Measurements from ENCODE around the gene FAM47E. TPM values are rescaled to one million over a fixed set of nuclear protein-coding genes. Genes with fewer than 3 reads are reported as not detected.

The FAM47E gene
- total and polyA plus RNA-seq, 9 of the 15 experiments (the other 6 are each of a cell fraction or from before 2014, with no cell fraction given) = 3.7 to 15.6 (median 6.4) TPM

DNA sequence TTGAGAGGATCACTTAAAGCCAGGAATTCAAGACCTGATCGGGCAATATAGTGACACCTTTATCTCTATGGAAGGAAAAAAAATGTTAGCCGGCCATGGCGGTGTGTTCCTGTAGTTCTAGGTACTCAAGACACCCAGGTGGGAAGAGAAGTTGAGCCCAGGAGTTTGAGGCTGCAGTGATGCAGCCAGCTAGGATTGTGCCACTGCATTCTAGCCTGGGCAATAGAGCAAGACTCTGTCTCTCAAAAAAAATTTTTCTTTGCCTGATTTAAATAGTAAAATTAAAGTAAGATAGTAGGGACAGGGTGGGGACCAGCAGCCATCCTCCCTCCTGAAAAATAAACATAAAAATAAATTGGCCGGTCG is 16.9 kb upstream of the FAM47E start:
- H3K27ac ChIP-seq (ENCODE audit: extremely low read depth, low read depth, low read length) = peak overlapping the region; percentile 86
- H3K9ac ChIP-seq (ENCODE audit: insufficient read depth in 1 of 2, low read depth in 2 of 2, low read length in 2 of 2) = peak overlapping the region; percentile 66 to 81
- ATAC-seq = no peak
- no TSS peak for BruUV-seq (replicated peaks)
- peaks cover 10% of the 10 kb centered on the region for H3K9me3 ChIP-seq (replicated peaks; ENCODE audit: control insufficient read depth, insufficient read depth, low read depth, low read length)
- H3K4me3 ChIP-seq = peak overlapping the region; percentile 61
- peak overlapping the region; percentile 97 for H2AFZ ChIP-seq (ENCODE audit: low read depth, low read length)
- POLR2A ChIA-PET = no interaction called here
- H3K27me3 ChIP-seq (ENCODE audit: control insufficient read depth in 2 of 2, insufficient read depth in 2 of 2, low read length in 2 of 2) = no peaks in the 10 kb centered on the region
- no peaks in the 10 kb centered on the region for H4K20me1 ChIP-seq (replicated peaks; ENCODE audit: control insufficient read depth, insufficient read depth, low read length)
- H3K36me3 ChIP-seq (ENCODE audit: control insufficient read depth, insufficient read depth, low read length) = peaks cover 18% of the 10 kb centered on the region; the same call in 2 of the 3 replicates
- H3K4me1 ChIP-seq (replicated peaks in 1 of 2; ENCODE audit: control insufficient read depth in 2 of 2, insufficient read depth in 2 of 2, low read length in 2 of 2) = peaks cover 0 to 3% of the 10 kb centered on the region in 2 experiments; a peak in 1 of 5 replicates
- 53% methylated on average over 5 of the region's 5 CpGs for WGBS (ENCODE audit: insufficient coverage, low coverage, missing lambda C conversion rate)
- CTCF ChIA-PET (ENCODE audit: low intra/inter-chr PET ratio) = no interaction called here
- H3K4me2 ChIP-seq (ENCODE audit: insufficient read depth, low read length) = peak overlapping the region; percentile 92
- H3K9me1 ChIP-seq (ENCODE audit: control insufficient read depth, insufficient read depth, low read length) = no peaks in the 10 kb centered on the region
- peaks cover 30% of the 10 kb centered on the region for H3K79me2 ChIP-seq (ENCODE audit: control insufficient read depth, insufficient read depth, low read length)
- intact Hi-C loops (cut with micrococcal nuclease) (no loop called here), in situ Hi-C loops (cut with MboI) (no loop called here)
- DNase-seq (ENCODE audit: extremely low read depth in 1 of 4, low spot score in 3 of 4) = no peak
- no peak for FAIRE-seq
- peak; percentile 10; the same call in 1 of the 2 replicates for TF ChIP-seq EHMT2 (IDR thresholded peaks at IDR 0.05)
- no peak for TF ChIP-seq NFYB (IDR thresholded peaks at IDR 0.05; ENCODE audit: extremely low read depth, insufficient read length)
- TF ChIP-seq, protein P1, sequence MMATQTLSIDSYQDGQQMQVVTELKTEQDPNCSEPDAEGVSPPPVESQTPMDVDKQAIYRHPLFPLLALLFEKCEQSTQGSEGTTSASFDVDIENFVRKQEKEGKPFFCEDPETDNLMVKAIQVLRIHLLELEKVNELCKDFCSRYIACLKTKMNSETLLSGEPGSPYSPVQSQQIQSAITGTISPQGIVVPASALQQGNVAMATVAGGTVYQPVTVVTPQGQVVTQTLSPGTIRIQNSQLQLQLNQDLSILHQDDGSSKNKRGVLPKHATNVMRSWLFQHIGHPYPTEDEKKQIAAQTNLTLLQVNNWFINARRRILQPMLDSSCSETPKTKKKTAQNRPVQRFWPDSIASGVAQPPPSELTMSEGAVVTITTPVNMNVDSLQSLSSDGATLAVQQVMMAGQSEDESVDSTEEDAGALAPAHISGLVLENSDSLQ (IDR thresholded peaks at IDR 0.05) = 0 out of 2 replicates have a peak, but pooled peaks have one; percentile 15
- TF ChIP-seq ZNF584 (CRISPR knock-in tag; IDR thresholded peaks at IDR 0.05; ENCODE audit: low read depth) = no peak
- peak in 1 of 2 experiments; percentile 9; a peak in 2 of 4 replicates for TF ChIP-seq NRF1 (conservative IDR thresholded peaks at IDR 0.05 in 1 of 2, IDR thresholded peaks at IDR 0.05 in 1 of 2)
- 0 out of 2 replicates have a peak, but pooled peaks have one; percentile 2 for TF ChIP-seq CC2D1A (IDR thresholded peaks at IDR 0.05)
- 0 out of 2 replicates have a peak, but pooled peaks have one; percentile 3 for TF ChIP-seq RB1 (IDR thresholded peaks at IDR 0.05; ENCODE audit: low read depth)
- TF ChIP-seq RBM14 (IDR thresholded peaks at IDR 0.05; ENCODE audit: borderline replicate concordance, insufficient read depth, low read depth, low read length) = no peak
- TF ChIP-seq L3MBTL2 (IDR thresholded peaks at IDR 0.05) = peak; percentile 48
- TF ChIP-seq ZNF121 (CRISPR knock-in tag; conservative IDR thresholded peaks at IDR 0.05) = peak; percentile 75
- TF ChIP-seq ZEB2 (IDR thresholded peaks at IDR 0.05) = peak; percentile 32; the same call in 1 of the 2 replicates
- no peak for TF ChIP-seq KAT8 (IDR thresholded peaks at IDR 0.05; ENCODE audit: low read depth)
- TF ChIP-seq ZNF586 (CRISPR knock-in tag; conservative IDR thresholded peaks at IDR 0.05) = no peak
- TF ChIP-seq, protein P2, sequence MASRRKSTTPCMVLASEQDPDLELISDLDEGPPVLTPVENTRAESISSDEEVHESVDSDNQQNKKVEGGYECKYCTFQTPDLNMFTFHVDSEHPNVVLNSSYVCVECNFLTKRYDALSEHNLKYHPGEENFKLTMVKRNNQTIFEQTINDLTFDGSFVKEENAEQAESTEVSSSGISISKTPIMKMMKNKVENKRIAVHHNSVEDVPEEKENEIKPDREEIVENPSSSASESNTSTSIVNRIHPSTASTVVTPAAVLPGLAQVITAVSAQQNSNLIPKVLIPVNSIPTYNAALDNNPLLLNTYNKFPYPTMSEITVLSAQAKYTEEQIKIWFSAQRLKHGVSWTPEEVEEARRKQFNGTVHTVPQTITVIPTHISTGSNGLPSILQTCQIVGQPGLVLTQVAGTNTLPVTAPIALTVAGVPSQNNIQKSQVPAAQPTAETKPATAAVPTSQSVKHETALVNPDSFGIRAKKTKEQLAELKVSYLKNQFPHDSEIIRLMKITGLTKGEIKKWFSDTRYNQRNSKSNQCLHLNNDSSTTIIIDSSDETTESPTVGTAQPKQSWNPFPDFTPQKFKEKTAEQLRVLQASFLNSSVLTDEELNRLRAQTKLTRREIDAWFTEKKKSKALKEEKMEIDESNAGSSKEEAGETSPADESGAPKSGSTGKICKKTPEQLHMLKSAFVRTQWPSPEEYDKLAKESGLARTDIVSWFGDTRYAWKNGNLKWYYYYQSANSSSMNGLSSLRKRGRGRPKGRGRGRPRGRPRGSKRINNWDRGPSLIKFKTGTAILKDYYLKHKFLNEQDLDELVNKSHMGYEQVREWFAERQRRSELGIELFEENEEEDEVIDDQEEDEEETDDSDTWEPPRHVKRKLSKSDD (conservative IDR thresholded peaks at IDR 0.05; ENCODE audit: low read length) = no peak
- peak; percentile 10; the same call in 1 of the 2 replicates for TF ChIP-seq GABPA (tag; conservative IDR thresholded peaks at IDR 0.05; ENCODE audit: low read depth)
